ENCODE data around the gene FSTL4. TPM values are rescaled to one million over a fixed set of nuclear protein-coding genes. Genes with fewer than 3 reads are reported as not detected.

Gene FSTL4
- total and polyA plus RNA-seq, 2 experiments from 2014 or later = 1.4 to 2.8 TPM

DNA sequence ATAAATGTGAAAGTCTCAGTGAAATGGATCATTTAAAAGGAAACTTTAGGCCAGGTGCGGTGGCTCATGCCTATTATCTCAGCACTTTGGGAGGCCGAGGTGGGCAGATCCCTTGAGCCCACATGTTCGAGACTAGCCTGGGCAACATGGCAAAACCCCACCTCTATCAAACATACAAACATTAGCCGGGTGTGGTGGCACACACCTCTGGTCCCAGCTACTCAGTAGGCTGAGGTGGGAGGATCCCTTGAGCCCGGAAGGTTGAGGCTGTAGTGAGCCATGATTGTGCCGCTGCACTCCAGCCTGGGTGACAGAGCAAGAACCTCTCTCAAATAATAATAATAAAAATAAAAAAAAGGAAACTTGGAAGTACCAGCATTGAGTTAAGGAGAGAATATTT, 384.4 kb downstream of the FSTL4 start (continued):
- TF ChIP-seq NANOG (IDR thresholded peaks at IDR 0.05; ENCODE audit: borderline replicate concordance) (no peak), ZNF114 (CRISPR knock-in tag; IDR thresholded peaks at IDR 0.05) (no peak), JUNB (IDR thresholded peaks at IDR 0.05; ENCODE audit: unreplicated experiment) (no peak), POLR2AphosphoS5 (IDR thresholded peaks at IDR 0.05; ENCODE audit: low read depth) (no peak), EZH2phosphoT487 (IDR thresholded peaks at IDR 0.05; ENCODE audit: unreplicated experiment) (no peak), ZNF331 (CRISPR knock-in tag; IDR thresholded peaks at IDR 0.05; ENCODE audit: low read depth) (no peak)
- TF ChIP-seq, protein P1, sequence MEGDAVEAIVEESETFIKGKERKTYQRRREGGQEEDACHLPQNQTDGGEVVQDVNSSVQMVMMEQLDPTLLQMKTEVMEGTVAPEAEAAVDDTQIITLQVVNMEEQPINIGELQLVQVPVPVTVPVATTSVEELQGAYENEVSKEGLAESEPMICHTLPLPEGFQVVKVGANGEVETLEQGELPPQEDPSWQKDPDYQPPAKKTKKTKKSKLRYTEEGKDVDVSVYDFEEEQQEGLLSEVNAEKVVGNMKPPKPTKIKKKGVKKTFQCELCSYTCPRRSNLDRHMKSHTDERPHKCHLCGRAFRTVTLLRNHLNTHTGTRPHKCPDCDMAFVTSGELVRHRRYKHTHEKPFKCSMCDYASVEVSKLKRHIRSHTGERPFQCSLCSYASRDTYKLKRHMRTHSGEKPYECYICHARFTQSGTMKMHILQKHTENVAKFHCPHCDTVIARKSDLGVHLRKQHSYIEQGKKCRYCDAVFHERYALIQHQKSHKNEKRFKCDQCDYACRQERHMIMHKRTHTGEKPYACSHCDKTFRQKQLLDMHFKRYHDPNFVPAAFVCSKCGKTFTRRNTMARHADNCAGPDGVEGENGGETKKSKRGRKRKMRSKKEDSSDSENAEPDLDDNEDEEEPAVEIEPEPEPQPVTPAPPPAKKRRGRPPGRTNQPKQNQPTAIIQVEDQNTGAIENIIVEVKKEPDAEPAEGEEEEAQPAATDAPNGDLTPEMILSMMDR (conservative IDR thresholded peaks at IDR 0.05; ENCODE audit: low read depth in 2 of 2) = no peak
- TF ChIP-seq, protein P2, sequence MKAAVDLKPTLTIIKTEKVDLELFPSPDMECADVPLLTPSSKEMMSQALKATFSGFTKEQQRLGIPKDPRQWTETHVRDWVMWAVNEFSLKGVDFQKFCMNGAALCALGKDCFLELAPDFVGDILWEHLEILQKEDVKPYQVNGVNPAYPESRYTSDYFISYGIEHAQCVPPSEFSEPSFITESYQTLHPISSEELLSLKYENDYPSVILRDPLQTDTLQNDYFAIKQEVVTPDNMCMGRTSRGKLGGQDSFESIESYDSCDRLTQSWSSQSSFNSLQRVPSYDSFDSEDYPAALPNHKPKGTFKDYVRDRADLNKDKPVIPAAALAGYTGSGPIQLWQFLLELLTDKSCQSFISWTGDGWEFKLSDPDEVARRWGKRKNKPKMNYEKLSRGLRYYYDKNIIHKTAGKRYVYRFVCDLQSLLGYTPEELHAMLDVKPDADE (IDR thresholded peaks at IDR 0.05) = no peak

DNA sequence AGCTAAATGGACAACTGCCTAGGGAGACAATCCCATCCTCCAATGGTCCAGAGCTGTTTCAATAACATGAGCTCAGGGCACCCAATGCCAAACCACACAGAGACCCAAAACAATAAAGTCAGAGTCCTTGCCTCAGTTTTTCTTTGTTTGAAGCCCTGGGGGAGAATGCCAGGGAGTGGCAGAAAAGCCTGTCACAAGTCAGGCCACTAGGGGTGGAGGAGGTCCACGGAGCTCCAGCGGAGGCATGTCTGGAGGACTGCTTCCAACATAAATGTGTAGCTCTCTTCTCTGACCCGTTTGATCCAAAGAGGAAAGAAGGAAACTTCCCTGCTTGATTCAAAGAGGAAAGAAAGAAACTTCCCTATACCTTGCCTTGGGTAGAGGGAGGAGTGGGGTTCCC, 385.3 kb downstream of the FSTL4 start:
- peak; percentile 36; the same call in 1 of the 3 replicates for ATAC-seq
- Mint-ChIP-seq H3K27me3 (ENCODE audit: insufficient read depth, low read depth, poor library complexity) (peaks cover 7% of the 10 kb centered on the region), H3K4me3 (no peak overlapping the region), H3K4me1 (peaks cover 5% of the 10 kb centered on the region; the same call in 2 of the 3 replicates), H3K27ac (no peak overlapping the region), H3K36me3 (ENCODE audit: low read depth) (no peaks in the 10 kb centered on the region), H3K9me3 (no peaks in the 10 kb centered on the region)
- Histone ChIP-seq H2AFZ (peak overlapping the region; percentile 66; the same call in 1 of the 2 replicates), H3K36me3 (ENCODE audit: insufficient read depth) (no peaks in the 10 kb centered on the region), H3K4me2 (no peak overlapping the region), H3K79me2 (replicated peaks; ENCODE audit: insufficient read depth) (no peaks in the 10 kb centered on the region), H3K4me3 (no peak overlapping the region), H3F3A (replicated peaks; ENCODE audit: low read depth) (no peaks in the 10 kb centered on the region), H4K20me1 (replicated peaks; ENCODE audit: insufficient read depth) (no peaks in the 10 kb centered on the region), H3K4me1 (ENCODE audit: insufficient read depth) (no peaks in the 10 kb centered on the region), H3K27ac (ENCODE audit: low read depth) (no peak overlapping the region), H3K27me3 (ENCODE audit: insufficient read depth) (no peaks in the 10 kb centered on the region), H3K9me2 (ENCODE audit: insufficient read depth) (no peaks in the 10 kb centered on the region)
- DNase-seq (ENCODE audit: low spot score) = no peak
- no peak for TF ChIP-seq CREB1 (CRISPR knock-in tag; IDR thresholded peaks at IDR 0.05; ENCODE audit: low read depth)
- TF ChIP-seq, protein P3, sequence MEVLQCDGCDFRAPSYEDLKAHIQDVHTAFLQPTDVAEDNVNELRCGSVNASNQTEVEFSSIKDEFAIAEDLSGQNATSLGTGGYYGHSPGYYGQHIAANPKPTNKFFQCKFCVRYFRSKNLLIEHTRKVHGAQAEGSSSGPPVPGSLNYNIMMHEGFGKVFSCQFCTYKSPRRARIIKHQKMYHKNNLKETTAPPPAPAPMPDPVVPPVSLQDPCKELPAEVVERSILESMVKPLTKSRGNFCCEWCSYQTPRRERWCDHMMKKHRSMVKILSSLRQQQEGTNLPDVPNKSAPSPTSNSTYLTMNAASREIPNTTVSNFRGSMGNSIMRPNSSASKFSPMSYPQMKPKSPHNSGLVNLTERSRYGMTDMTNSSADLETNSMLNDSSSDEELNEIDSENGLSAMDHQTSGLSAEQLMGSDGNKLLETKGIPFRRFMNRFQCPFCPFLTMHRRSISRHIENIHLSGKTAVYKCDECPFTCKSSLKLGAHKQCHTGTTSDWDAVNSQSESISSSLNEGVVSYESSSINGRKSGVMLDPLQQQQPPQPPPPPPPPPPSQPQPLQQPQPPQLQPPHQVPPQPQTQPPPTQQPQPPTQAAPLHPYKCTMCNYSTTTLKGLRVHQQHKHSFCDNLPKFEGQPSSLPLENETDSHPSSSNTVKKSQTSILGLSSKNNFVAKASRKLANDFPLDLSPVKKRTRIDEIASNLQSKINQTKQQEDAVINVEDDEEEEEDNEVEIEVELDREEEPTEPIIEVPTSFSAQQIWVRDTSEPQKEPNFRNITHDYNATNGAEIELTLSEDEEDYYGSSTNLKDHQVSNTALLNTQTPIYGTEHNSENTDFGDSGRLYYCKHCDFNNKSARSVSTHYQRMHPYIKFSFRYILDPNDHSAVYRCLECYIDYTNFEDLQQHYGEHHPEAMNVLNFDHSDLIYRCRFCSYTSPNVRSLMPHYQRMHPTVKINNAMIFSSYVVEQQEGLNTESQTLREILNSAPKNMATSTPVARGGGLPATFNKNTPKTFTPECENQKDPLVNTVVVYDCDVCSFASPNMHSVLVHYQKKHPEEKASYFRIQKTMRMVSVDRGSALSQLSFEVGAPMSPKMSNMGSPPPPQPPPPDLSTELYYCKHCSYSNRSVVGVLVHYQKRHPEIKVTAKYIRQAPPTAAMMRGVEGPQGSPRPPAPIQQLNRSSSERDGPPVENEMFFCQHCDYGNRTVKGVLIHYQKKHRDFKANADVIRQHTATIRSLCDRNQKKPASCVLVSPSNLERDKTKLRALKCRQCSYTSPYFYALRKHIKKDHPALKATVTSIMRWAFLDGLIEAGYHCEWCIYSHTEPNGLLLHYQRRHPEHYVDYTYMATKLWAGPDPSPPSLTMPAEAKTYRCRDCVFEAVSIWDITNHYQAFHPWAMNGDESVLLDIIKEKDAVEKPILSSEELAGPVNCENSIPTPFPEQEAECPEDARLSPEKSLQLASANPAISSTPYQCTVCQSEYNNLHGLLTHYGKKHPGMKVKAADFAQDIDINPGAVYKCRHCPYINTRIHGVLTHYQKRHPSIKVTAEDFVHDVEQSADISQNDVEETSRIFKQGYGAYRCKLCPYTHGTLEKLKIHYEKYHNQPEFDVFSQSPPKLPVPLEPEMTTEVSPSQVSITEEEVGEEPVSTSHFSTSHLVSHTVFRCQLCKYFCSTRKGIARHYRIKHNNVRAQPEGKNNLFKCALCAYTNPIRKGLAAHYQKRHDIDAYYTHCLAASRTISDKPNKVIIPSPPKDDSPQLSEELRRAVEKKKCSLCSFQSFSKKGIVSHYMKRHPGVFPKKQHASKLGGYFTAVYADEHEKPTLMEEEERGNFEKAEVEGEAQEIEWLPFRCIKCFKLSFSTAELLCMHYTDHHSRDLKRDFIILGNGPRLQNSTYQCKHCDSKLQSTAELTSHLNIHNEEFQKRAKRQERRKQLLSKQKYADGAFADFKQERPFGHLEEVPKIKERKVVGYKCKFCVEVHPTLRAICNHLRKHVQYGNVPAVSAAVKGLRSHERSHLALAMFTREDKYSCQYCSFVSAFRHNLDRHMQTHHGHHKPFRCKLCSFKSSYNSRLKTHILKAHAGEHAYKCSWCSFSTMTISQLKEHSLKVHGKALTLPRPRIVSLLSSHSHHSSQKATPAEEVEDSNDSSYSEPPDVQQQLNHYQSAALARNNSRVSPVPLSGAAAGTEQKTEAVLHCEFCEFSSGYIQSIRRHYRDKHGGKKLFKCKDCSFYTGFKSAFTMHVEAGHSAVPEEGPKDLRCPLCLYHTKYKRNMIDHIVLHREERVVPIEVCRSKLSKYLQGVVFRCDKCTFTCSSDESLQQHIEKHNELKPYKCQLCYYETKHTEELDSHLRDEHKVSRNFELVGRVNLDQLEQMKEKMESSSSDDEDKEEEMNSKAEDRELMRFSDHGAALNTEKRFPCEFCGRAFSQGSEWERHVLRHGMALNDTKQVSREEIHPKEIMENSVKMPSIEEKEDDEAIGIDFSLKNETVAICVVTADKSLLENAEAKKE (CRISPR knock-in tag; IDR thresholded peaks at IDR 0.05) = no peak
- TF ChIP-seq, protein P1 (conservative IDR thresholded peaks at IDR 0.05; ENCODE audit: low read depth in 2 of 2) = 0 out of 4 replicates have a peak, but pooled peaks have one; percentile 5 to 10
